Measurements from ENCODE around the gene NR1D1. TPM values are rescaled to one million over a fixed set of nuclear protein-coding genes. Genes with fewer than 3 reads are reported as not detected.

NR1D1 gene
- total RNA-seq, 6 donors from 2014 or later = 3.8 to 24.7 (median 15.8) TPM

- no peak overlapping the region for H3K27ac ChIP-seq
- DNase-seq = no peak
- TF ChIP-seq EP300 (IDR thresholded peaks at IDR 0.05) = no peak
- no peak for TF ChIP-seq POLR2A (IDR thresholded peaks at IDR 0.05)
- TF ChIP-seq, protein P1, sequence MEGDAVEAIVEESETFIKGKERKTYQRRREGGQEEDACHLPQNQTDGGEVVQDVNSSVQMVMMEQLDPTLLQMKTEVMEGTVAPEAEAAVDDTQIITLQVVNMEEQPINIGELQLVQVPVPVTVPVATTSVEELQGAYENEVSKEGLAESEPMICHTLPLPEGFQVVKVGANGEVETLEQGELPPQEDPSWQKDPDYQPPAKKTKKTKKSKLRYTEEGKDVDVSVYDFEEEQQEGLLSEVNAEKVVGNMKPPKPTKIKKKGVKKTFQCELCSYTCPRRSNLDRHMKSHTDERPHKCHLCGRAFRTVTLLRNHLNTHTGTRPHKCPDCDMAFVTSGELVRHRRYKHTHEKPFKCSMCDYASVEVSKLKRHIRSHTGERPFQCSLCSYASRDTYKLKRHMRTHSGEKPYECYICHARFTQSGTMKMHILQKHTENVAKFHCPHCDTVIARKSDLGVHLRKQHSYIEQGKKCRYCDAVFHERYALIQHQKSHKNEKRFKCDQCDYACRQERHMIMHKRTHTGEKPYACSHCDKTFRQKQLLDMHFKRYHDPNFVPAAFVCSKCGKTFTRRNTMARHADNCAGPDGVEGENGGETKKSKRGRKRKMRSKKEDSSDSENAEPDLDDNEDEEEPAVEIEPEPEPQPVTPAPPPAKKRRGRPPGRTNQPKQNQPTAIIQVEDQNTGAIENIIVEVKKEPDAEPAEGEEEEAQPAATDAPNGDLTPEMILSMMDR (IDR thresholded peaks at IDR 0.05) = no peak
- TF ChIP-seq POLR2AphosphoS5 (IDR thresholded peaks at IDR 0.05) = no peak
- no peaks in the 10 kb centered on the region for H3K4me1 ChIP-seq
- 93 to 94% methylated on average over 14 of the region's 14 CpGs for WGBS, 2 donors
- ATAC-seq (ENCODE audit: low FRiP score in 2 of 2) = no peak
- H3K4me3 ChIP-seq = no peak overlapping the region
- peaks cover 38 to 69% (median 61%) of the 10 kb centered on the region in 4 donors for H3K36me3 ChIP-seq
- no peaks in the 10 kb centered on the region for H3K9me3 ChIP-seq
- no peaks in the 10 kb centered on the region for H3K27me3 ChIP-seq
These were observed 15.9 kb downstream of the NR1D1 start for GRCh38 chr17:40084477-40084876.

DNA sequence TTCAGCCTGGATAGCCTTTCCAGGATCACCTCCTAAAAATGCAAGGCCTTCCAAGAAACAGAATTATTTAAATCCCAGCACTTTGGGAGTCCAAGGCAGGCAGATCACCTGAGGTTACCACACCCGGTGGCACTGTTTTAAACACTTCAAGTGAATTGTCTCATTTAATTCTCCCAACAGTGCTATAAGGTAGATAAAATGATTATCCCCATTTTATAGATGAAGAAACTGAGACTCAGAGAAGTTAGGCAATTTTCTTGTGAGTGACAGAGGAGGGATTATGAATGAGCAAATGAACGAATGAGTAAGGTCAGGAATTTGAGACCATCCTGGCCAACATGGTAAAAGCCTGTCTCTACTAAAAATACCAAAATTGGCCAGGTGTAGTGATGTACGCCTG lies 20.8 kb downstream of the NR1D1 start:
- Histone ChIP-seq H3K27ac (peak overlapping the region in 1 of 4 donors; percentile 2), H3K9me3 (no peaks in the 10 kb centered on the region), H3K36me3 (peaks cover 6 to 44% (median 24%) of the 10 kb centered on the region in 4 donors), H3K27me3 (no peaks in the 10 kb centered on the region), H3K4me1 (peaks cover 20 to 28% (median 26%) of the 10 kb centered on the region in 4 donors), H3K4me3 (no peak overlapping the region)
- no peak for TF ChIP-seq POLR2A (IDR thresholded peaks at IDR 0.05)
- no peak for TF ChIP-seq EP300 (IDR thresholded peaks at IDR 0.05)
- no peak for TF ChIP-seq POLR2AphosphoS5 (IDR thresholded peaks at IDR 0.05)
- TF ChIP-seq, protein P1 (IDR thresholded peaks at IDR 0.05) = no peak
- 89 to 95% methylated on average over 3 of the region's 3 CpGs for WGBS, 2 donors
- ATAC-seq (ENCODE audit: low FRiP score in 2 of 2) = no peak
- no peak for DNase-seq

GRCh38 chr17:40076591-40076990 lies 23.8 kb downstream of the NR1D1 start:
- 83 to 86% methylated on average over 7 of the region's 7 CpGs for WGBS, 2 donors
- Histone ChIP-seq H3K36me3 (peaks cover 0 to 33% (median 13%) of the 10 kb centered on the region in 4 donors), H3K4me1 (peaks cover 50 to 58% (median 56%) of the 10 kb centered on the region in 4 donors), H3K27me3 (no peaks in the 10 kb centered on the region), H3K4me3 (no peak overlapping the region), H3K9me3 (no peaks in the 10 kb centered on the region), H3K27ac (peak overlapping the region; percentile 79 to 92 (median 88))
- ATAC-seq (ENCODE audit: low FRiP score in 2 of 2) (no peak), DNase-seq (no peak)
- no peak for TF ChIP-seq POLR2AphosphoS5 (IDR thresholded peaks at IDR 0.05)

GRCh38 chr17:40075942-40076498 lies 24.4 kb downstream of the NR1D1 start:
- no peak for TF ChIP-seq EP300 (IDR thresholded peaks at IDR 0.05)
- no peak for TF ChIP-seq POLR2A (IDR thresholded peaks at IDR 0.05)
- no peak for TF ChIP-seq POLR2AphosphoS5 (IDR thresholded peaks at IDR 0.05)
- TF ChIP-seq, protein P1 (IDR thresholded peaks at IDR 0.05) = no peak
- ATAC-seq (ENCODE audit: low FRiP score in 2 of 2) = no peak
- Histone ChIP-seq H3K4me3 (peak overlapping the region in 1 of 4 donors; percentile 19), H3K27ac (peak overlapping the region; percentile 86 to 94 (median 90)), H3K4me1 (peaks cover 55 to 64% (median 62%) of the 10 kb centered on the region in 4 donors), H3K36me3 (peaks cover 0 to 33% (median 11%) of the 10 kb centered on the region in 4 donors), H3K9me3 (no peaks in the 10 kb centered on the region), H3K27me3 (no peaks in the 10 kb centered on the region)
- 33 to 38% methylated on average over 5 to 8 of the region's 8 CpGs for WGBS, 2 donors
- DNase-seq = no peak

DNA sequence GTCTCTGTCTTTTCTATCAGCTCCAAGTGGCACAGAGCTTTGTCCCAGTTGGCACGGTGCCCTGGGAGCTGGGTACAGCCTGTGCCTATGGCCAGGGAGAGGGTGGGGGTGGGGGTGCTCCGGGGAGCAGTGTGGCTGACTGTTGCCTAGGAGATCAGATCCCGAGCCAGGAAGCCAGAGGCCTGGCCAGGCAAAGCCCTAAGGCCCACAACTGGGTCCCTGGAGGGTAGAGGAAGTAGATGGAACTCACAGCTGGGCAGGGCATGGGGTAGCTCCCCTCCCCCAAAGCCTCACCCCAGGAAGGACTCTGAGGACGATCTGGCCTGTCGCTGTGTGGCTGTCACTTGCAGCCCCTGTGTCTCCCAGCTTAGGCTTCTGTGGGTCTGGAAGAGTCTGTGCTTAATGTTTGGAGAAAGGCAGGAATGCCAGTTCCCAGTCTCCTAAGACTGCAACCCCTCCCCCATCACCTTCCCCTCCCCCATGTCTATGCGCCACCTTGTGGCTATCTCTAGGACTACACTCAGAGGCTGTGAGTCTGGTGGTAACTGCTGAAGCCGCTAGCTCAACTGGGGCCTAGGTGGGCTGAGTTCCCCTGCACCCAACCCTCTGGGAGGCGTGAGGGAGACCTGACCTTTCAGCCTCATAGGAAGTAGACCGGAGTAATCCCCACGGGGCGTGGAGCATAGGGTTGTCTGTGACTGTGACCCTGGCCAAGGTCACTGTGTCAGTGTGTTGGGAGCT lies 25.0 kb downstream of the NR1D1 start:
- Histone ChIP-seq H3K4me1 (peaks cover 62 to 70% (median 68%) of the 10 kb centered on the region in 4 donors), H3K27ac (peak overlapping the region; percentile 86 to 94 (median 90)), H3K36me3 (peaks cover 0 to 33% (median 9%) of the 10 kb centered on the region in 4 donors), H3K9me3 (no peaks in the 10 kb centered on the region), H3K27me3 (no peaks in the 10 kb centered on the region), H3K4me3 (peak overlapping the region in 2 of 4 donors; percentile 8 to 19)
- ATAC-seq (ENCODE audit: low FRiP score in 2 of 2) (peak; percentile 81 to 87), DNase-seq (peak in 1 of 2 donors; percentile 93)
- TF ChIP-seq EP300 (IDR thresholded peaks at IDR 0.05) (peak in 2 of 4 donors; percentile 47 to 81), POLR2AphosphoS5 (IDR thresholded peaks at IDR 0.05) (peak in 1 of 2 donors; percentile 28), POLR2A (IDR thresholded peaks at IDR 0.05) (peak in 1 of 4 donors; percentile 15)
- TF ChIP-seq, protein P1 (IDR thresholded peaks at IDR 0.05) = peak; percentile 91 to 95 (median 92)
- 0 to 5% methylated on average over 2 to 11 of the region's 11 CpGs for WGBS, 2 donors

Data from upper lobe of left lung (tissue), 6 donors.